K562 (cell line): ENCODE data around the gene FAM24B. TPM values are rescaled to one million over a fixed set of nuclear protein-coding genes. Genes with fewer than 3 reads are reported as not detected.

Source experiments
- ATAC-seq: fragments of 200-7000 bp; cut with Tn5 transposase; 3 replicates; pipeline ENCODE4 v1.9.1; 2020; ENCODE audit warnings: moderate library complexity
- BruUV-seq: library from RNA; stranded (reverse); fragments of 400-500 nt; replicated peaks from 2 replicates; lab custom pipeline; 2021; lab: Mats Ljungman, UMichigan
- CTCF ChIA-PET: fragments of 300-600 bp; formaldehyde crosslinking; extraction: SDS; loops from one replicate; lab custom pipeline; 2021; ENCODE audit warnings: low intra/inter-chr PET ratio; lab: Yijun Ruan, JAX
- POLR2A ChIA-PET: fragments of 300-600, 350-650 bp; sonication (Branson Sonifier 250); formaldehyde crosslinking; extraction: SDS; loops from one replicate; lab custom pipeline; 2021; ENCODE audit warnings: antibody characterized with exemption, inconsistent platforms; lab: Yijun Ruan, JAX
- DNase-seq, 4 experiments: peaks; one replicate each; pipeline versions ENCODE4 v3.0.0 to v3.0.0-alpha.2; 2011 to 2018; ENCODE audit warnings: low spot score in 3 of 4, mixed read lengths in 3 of 4; ENCODE audit errors: extremely low read depth in 1 of 4
- FAIRE-seq: peaks from 2 replicates; lab custom pipeline; 2011; peaks lifted over from hg19 to GRCh38; lab: Jason Lieb, UNC
- H2AFZ ChIP-seq: 2 replicates; pipeline ENCODE4 v1.6.0; 2011; ENCODE audit warnings: low read depth, low read length, control low read depth, inconsistent platforms
- H3K27ac ChIP-seq: fragments of 200-600 bp; 3 replicates; pipeline ENCODE4 v1.8.0; 2011; ENCODE audit warnings: low read depth, mild to moderate bottlenecking, control low read depth, inconsistent platforms, low read length, moderate library complexity, mixed read lengths; ENCODE audit errors: extremely low read depth
- H3K27me3 ChIP-seq, 2 experiments: fragments of 300-600 bp in 1 of 2; 2 replicates in 1 of 2; 3 replicates in 1 of 2; pipeline versions ENCODE4 v1.6.0 to v1.8.0; 2011; ENCODE audit warnings: inconsistent platforms in 2 of 2, low read length in 2 of 2, mild to moderate bottlenecking in 1 of 2, mixed read lengths in 1 of 2, moderate library complexity in 1 of 2; ENCODE audit not compliant: control insufficient read depth in 2 of 2, insufficient read depth in 2 of 2
- H3K36me3 ChIP-seq: fragments of 300-600 bp; 3 replicates; pipeline ENCODE4 v1.8.0; 2011; ENCODE audit warnings: mild to moderate bottlenecking, low read length, inconsistent platforms; ENCODE audit not compliant: control insufficient read depth, insufficient read depth
- H3K4me1 ChIP-seq, 2 experiments: fragments of 200-600 bp in 1 of 2; replicated peaks in 1 of 2; 2 replicates in 1 of 2; 3 replicates in 1 of 2; pipeline versions ENCODE4 v1.5.1 to v1.8.0; 2011; ENCODE audit warnings: inconsistent platforms in 2 of 2, low read length in 2 of 2, mild to moderate bottlenecking in 1 of 2, mixed read lengths in 1 of 2, moderate library complexity in 1 of 2; ENCODE audit not compliant: control insufficient read depth in 2 of 2, insufficient read depth in 2 of 2
- H3K4me2 ChIP-seq: 2 replicates; pipeline ENCODE4 v1.6.1; 2011; ENCODE audit warnings: low read length, control low read depth, inconsistent platforms, mixed read lengths; ENCODE audit not compliant: insufficient read depth
- H3K4me3 ChIP-seq: fragments of 200-600 bp; sonication (generic), shearing (Covaris generic); 2 replicates; pipeline ENCODE4 v1.5.1; 2016; ENCODE audit warnings: control low read depth, inconsistent platforms
- H3K79me2 ChIP-seq: fragments of 200-600 bp; 3 replicates; pipeline ENCODE4 v1.8.0; 2011; ENCODE audit warnings: low read length, inconsistent platforms; ENCODE audit not compliant: control insufficient read depth, insufficient read depth
- H3K9ac ChIP-seq, 2 experiments: 2 replicates each; pipeline versions ENCODE4 v1.6.0 to v1.6.1; 2011; ENCODE audit warnings: low read depth in 2 of 2, low read length in 2 of 2, control low read depth in 1 of 2, inconsistent platforms in 1 of 2, mild to moderate bottlenecking in 1 of 2, mixed read lengths in 1 of 2; ENCODE audit not compliant: insufficient read depth in 1 of 2
- H3K9me1 ChIP-seq: one replicate; pipeline ENCODE4 v1.6.0; 2011; ENCODE audit warnings: inconsistent platforms, mild to moderate bottlenecking, low read length, moderate library complexity; ENCODE audit not compliant: control insufficient read depth, insufficient read depth
- H3K9me3 ChIP-seq: replicated peaks from 2 replicates; pipeline ENCODE4 v1.5.1; 2011; ENCODE audit warnings: low read depth, low read length, inconsistent platforms; ENCODE audit not compliant: control insufficient read depth, insufficient read depth
- H4K20me1 ChIP-seq: replicated peaks from 2 replicates; pipeline ENCODE4 v1.6.1; 2011; ENCODE audit warnings: low read length, inconsistent platforms, mixed read lengths; ENCODE audit not compliant: control insufficient read depth, insufficient read depth
- CBFA2T2 ChIP-seq: fragments of 450-650 bp; conservative IDR thresholded peaks from 2 replicates; pipeline ENCODE4 v1.6.1; 2017; ENCODE audit warnings: mild to moderate bottlenecking
- CTBP1 ChIP-seq: fragments of 450-650 bp; IDR thresholded peaks from 2 replicates; pipeline ENCODE4 v1.6.1; 2016; ENCODE audit warnings: borderline replicate concordance
- DDX20 ChIP-seq: fragments of 450-650 bp; IDR thresholded peaks from 2 replicates; pipeline ENCODE4 v1.6.1; 2016; ENCODE audit warnings: missing genetic modification characterization, low read depth, mild to moderate bottlenecking, missing compliant biosample characterization, moderate library complexity
- EGR1 ChIP-seq: fragments of 450-650 bp; conservative IDR thresholded peaks from 2 replicates; pipeline ENCODE4 v1.6.1; 2017; ENCODE audit warnings: mild to moderate bottlenecking
- EP300 ChIP-seq: IDR thresholded peaks from 2 replicates; pipeline ENCODE4 v1.6.1; 2012; ENCODE audit warnings: low read length, improper control_type of control experiment
- HMG20B ChIP-seq: fragments of 250-450 bp; sonication (Bioruptor Pico); IDR thresholded peaks from 2 replicates; pipeline ENCODE4 v1.5.0; 2021; ENCODE audit warnings: mild to moderate bottlenecking
- KLF16 ChIP-seq: IDR thresholded peaks from 2 replicates; pipeline ENCODE4 v1.6.1; 2016; ENCODE audit warnings: antibody characterized with exemption
- NCOR1 ChIP-seq: fragments of 450-650 bp; IDR thresholded peaks from 2 replicates; pipeline ENCODE4 v1.6.1; 2016; ENCODE audit warnings: mild to moderate bottlenecking, moderate library complexity
- NFIC ChIP-seq: fragments of 450-650 bp; IDR thresholded peaks from 2 replicates; pipeline ENCODE4 v1.6.1; 2017; ENCODE audit warnings: mild to moderate bottlenecking, inconsistent platforms
- PML ChIP-seq: IDR thresholded peaks from 2 replicates; pipeline ENCODE4 v1.6.1; 2012; ENCODE audit warnings: low read length, inconsistent platforms
- RCOR1 ChIP-seq, 2 experiments: IDR thresholded peaks; 2 replicates each; pipeline ENCODE4 v1.6.1; 2012; ENCODE audit warnings: low read depth in 2 of 2, low read length in 2 of 2, borderline replicate concordance in 1 of 2, improper control_type of control experiment in 1 of 2
- RUNX1 ChIP-seq: sonication (generic); IDR thresholded peaks from 2 replicates; pipeline ENCODE4 v1.6.1; 2016; ENCODE audit warnings: antibody characterized with exemption, low read depth
- SMARCA4 ChIP-seq: fragments of 450-650 bp; IDR thresholded peaks from 2 replicates; pipeline ENCODE4 v1.6.1; 2016
- SMARCE1 ChIP-seq: fragments of 450-650 bp; IDR thresholded peaks from 2 replicates; pipeline ENCODE4 v1.7.1; 2016; ENCODE audit warnings: mild to moderate bottlenecking
- SOX6 ChIP-seq: fragments of 450-650 bp; IDR thresholded peaks from 2 replicates; pipeline ENCODE4 v1.6.1; 2014; ENCODE audit warnings: mild to moderate bottlenecking
- TAL1 ChIP-seq: fragments of 450-650 bp; IDR thresholded peaks from 2 replicates; pipeline ENCODE4 v1.6.1; 2016; ENCODE audit warnings: mild to moderate bottlenecking
- TCF3 ChIP-seq: sonication (generic); formaldehyde crosslinking; IDR thresholded peaks from 2 replicates; pipeline ENCODE4 v1.4.0; 2020; ENCODE audit warnings: mild to moderate bottlenecking, missing genetic modification reagents
- TEAD1 ChIP-seq, 2 experiments: fragments of 450-650 bp in 1 of 2; sonication (generic) in 1 of 2; formaldehyde crosslinking; IDR thresholded peaks; 2 replicates each; pipeline versions ENCODE4 v1.4.0 to v1.8.0; 2020 to 2022; ENCODE audit warnings: mild to moderate bottlenecking in 2 of 2, missing genetic modification reagents in 1 of 2
- TEAD4 ChIP-seq, 2 experiments: sonication (generic) in 1 of 2; formaldehyde crosslinking in 1 of 2; IDR thresholded peaks; 2 replicates each; pipeline versions ENCODE4 v1.6.1 to v1.8.0; 2012 to 2022; ENCODE audit warnings: borderline replicate concordance in 1 of 2, inconsistent platforms in 1 of 2, low read length in 1 of 2, mild to moderate bottlenecking in 1 of 2, missing genetic modification reagents in 1 of 2
- VEZF1 ChIP-seq: fragments of 200-800 bp; sonication (Bioruptor generic); IDR thresholded peaks from 2 replicates; pipeline ENCODE4 v1.6.1; 2017; ENCODE audit warnings: missing genetic modification characterization, missing compliant biosample characterization
- ZBTB2 ChIP-seq: fragments of 450-650 bp; IDR thresholded peaks from 2 replicates; pipeline ENCODE4 v1.6.1; 2016; ENCODE audit warnings: antibody characterized with exemption
- ZEB2 ChIP-seq: fragments of 450-650 bp; IDR thresholded peaks from 2 replicates; pipeline ENCODE4 v1.6.1; 2016
- ZNF146 ChIP-seq: IDR thresholded peaks from one replicate; pipeline ENCODE4 v1.6.1; 2018; ENCODE audit warnings: missing compliant biosample characterization; ENCODE audit not compliant: unreplicated experiment
- WGBS: fragments of 100-300 bp; shearing (Covaris generic); methylation state at CpG from one replicate; pipeline ENCODE4 v1.1.6; 2016; ENCODE audit warnings: low coverage, mixed read lengths; ENCODE audit not compliant: insufficient coverage; ENCODE audit errors: missing lambda C conversion rate; 5-methylcytosine and 5-hydroxymethylcytosine counted together
- in situ Hi-C: fragments of 300-500 bp; cut with MboI; formaldehyde crosslinking; loops from 4 replicates; pipeline ENCODE4 v1.15.0; 2018; ENCODE audit warnings: inconsistent platforms, mixed read lengths
- intact Hi-C: fragments of 100-400 bp; cut with micrococcal nuclease; formaldehyde crosslinking; loops from 2 replicates; pipeline ENCODE4 v1.14.2; 2022
- polyA plus RNA-seq, 8 experiments: library from polyadenylated mRNA; depleted of rRNA in 4 of 8; stranded (reverse) in 5 of 8; unstranded in 3 of 8; fragments of >200 nt; fragmentation: Nextera tagmentation in 2 of 8; fragmentation: Illumina TruSeq in 1 of 8; extraction: Ambion mirVana in 2 of 8; extraction: Trizol in 1 of 8; gene quantifications; 2 replicates each; pipeline versions ENCODE4 v1.2.1 to v1.2.3, GENCODE V29; 2011 to 2014; ENCODE audit warnings: inconsistent platforms in 1 of 8, missing spikeins in 1 of 8
- total RNA-seq, 7 experiments: library from RNA; depleted of rRNA in 6 of 7; stranded (reverse); fragments of >200 nt in 6 of 7; fragmentation: Illumina TruSeq in 2 of 7; extraction: Trizol in 2 of 7; gene quantifications; 2 replicates each; pipeline versions ENCODE4 v1.2.1 to v1.2.3, GENCODE V29; 2011 to 2021; ENCODE audit warnings: low replicate concordance in 1 of 7

FAM24B gene
- total and polyA plus RNA-seq, 9 of the 15 experiments (the other 6 are each of a cell fraction or from before 2014, with no cell fraction given): 6.0 to 19.6 (median 9.2) TPM

GRCh38 chr10:122877264-122877663 is 2.1 kb downstream of the FAM24B start:
- peaks cover 74% of the 10 kb centered on the region for H3K79me2 ChIP-seq
- ATAC-seq (peak; percentile 17; the same call in 2 of the 3 replicates), DNase-seq (peak; percentile 11 to 66 (median 22)), FAIRE-seq (peak; percentile 77)
- no peak overlapping the region; the same call in 1 of the 2 replicates for H3K4me3 ChIP-seq
- in situ Hi-C loops (no loop called here), intact Hi-C loops (loop anchor here (5.0 kb wide), 1 partner anchor 75 kb away; the partner anchor contains the start of gene C10orf88)
- CTCF ChIA-PET: no interaction called here
- H3K9ac ChIP-seq: no peak overlapping the region; a peak in 1 of 4 replicates
- H3K9me1 ChIP-seq: peaks cover 3% of the 10 kb centered on the region
- H2AFZ ChIP-seq: no peak overlapping the region
- no TSS peak for BruUV-seq
- H3K27ac ChIP-seq: peak overlapping the region; percentile 52; the same call in 2 of the 3 replicates
- WGBS: 0% methylated on average over 1 of the region's 1 CpG
- peaks cover 9 to 24% of the 10 kb centered on the region in 2 experiments for H3K4me1 ChIP-seq
- peak overlapping the region; percentile 62 for H3K4me2 ChIP-seq
- POLR2A ChIA-PET: interaction anchor here (1.4 kb wide), 1 partner anchor 13 kb away, joined by 3 read pairs; no protein-coding TSS in a partner anchor
- H3K9me3 ChIP-seq: no peaks in the 10 kb centered on the region
- no peaks in the 10 kb centered on the region for H4K20me1 ChIP-seq
- H3K36me3 ChIP-seq: peaks cover 27% of the 10 kb centered on the region; the same call in 1 of the 3 replicates
- no peaks in the 10 kb centered on the region for H3K27me3 ChIP-seq
- TF ChIP-seq RCOR1 (IDR thresholded peaks at IDR 0.05; ENCODE audit: borderline replicate concordance in 1 of 2, low read depth in 2 of 2, low read length in 2 of 2) (peak in 1 of 2 experiments; percentile 21; a peak in 1 of 4 replicates), TAL1 (peak; percentile 71), SOX6 (peak; percentile 70), SMARCE1 (peak; percentile 51), RUNX1 (no peak), EGR1 (peak; percentile 16; the same call in 1 of the 2 replicates), ZNF146 (CRISPR knock-in tag) (no peak), TEAD1 (CRISPR knock-in tag; IDR thresholded peaks at IDR 0.05) (0 out of 4 replicates have a peak, but pooled peaks of 1 of the 2 experiments have one; percentile 43), NFIC (0 out of 2 replicates have a peak, but pooled peaks have one; percentile 20), CTBP1 (no peak), TCF3 (CRISPR knock-in tag) (peak; percentile 70), CBFA2T2 (peak; percentile 71), PML (peak; percentile 48; the same call in 1 of the 2 replicates), NCOR1 (peak; percentile 69), SMARCA4 (0 out of 2 replicates have a peak, but pooled peaks have one; percentile 63), ZEB2 (no peak), DDX20 (tag) (no peak), EP300 (peak; percentile 65), TEAD4 (IDR thresholded peaks at IDR 0.05; ENCODE audit: low read length) (peak; percentile 86), TEAD4 (CRISPR knock-in tag; IDR thresholded peaks at IDR 0.05; ENCODE audit: borderline replicate concordance) (no peak), HMG20B (CRISPR knock-in tag) (no peak), ZBTB2 (no peak), VEZF1 (CRISPR knock-in tag) (peak; percentile 40; the same call in 1 of the 2 replicates), KLF16 (peak; percentile 55)
